Epidermal melanocyte (primary cell): Measurements from ENCODE around the gene CTNNAL1.
A peak's percentile ranks its signal among the peaks of the same experiment; 100 is the strongest.

Experiments
- DNase-seq: peaks from one replicate; pipeline ENCODE4 v3.0.0; 2011; ENCODE audit warnings: low spot score; ENCODE audit not compliant: insufficient read length

Gene CTNNAL1

GRCh38 chr9:109027176-109027575, 13.9 kb upstream of the CTNNAL1 start:
- no peak for DNase-seq

GRCh38 chr9:109026306-109026705, 13.0 kb upstream of the CTNNAL1 start:
- no peak for DNase-seq

- no peak for DNase-seq
Measured at GRCh38 chr9:109022873-109023272, 9.6 kb upstream of the CTNNAL1 start.

GRCh38 chr9:109020581-109021511, 7.5 kb upstream of the CTNNAL1 start:
- DNase-seq: no peak

GRCh38 chr9:109020113-109020512, 6.8 kb upstream of the CTNNAL1 start:
- DNase-seq: no peak

- no peak for DNase-seq
Measured at GRCh38 chr9:109019420-109019819, 6.1 kb upstream of the CTNNAL1 start.

GRCh38 chr9:109017493-109017892, 4.2 kb upstream of the CTNNAL1 start:
- DNase-seq: no peak

- DNase-seq: no peak
Measured at GRCh38 chr9:109017061-109017460, 3.8 kb upstream of the CTNNAL1 start.

- no peak for DNase-seq
Measured at GRCh38 chr9:109016132-109016531, 2.8 kb upstream of the CTNNAL1 start.

- DNase-seq: no peak
Measured at GRCh38 chr9:109014608-109015280, 1.4 kb upstream of the CTNNAL1 start.

GRCh38 chr9:109013679-109014607, 644 bp upstream of the CTNNAL1 start:
- no peak for DNase-seq

GRCh38 chr9:109012009-109012875, 1.1 kb downstream of the CTNNAL1 start:
- peak; percentile 51 for DNase-seq

- no peak for DNase-seq
Measured at GRCh38 chr9:109011231-109011671, 2.0 kb downstream of the CTNNAL1 start.

- DNase-seq: no peak
Measured at GRCh38 chr9:109010746-109011145, 2.6 kb downstream of the CTNNAL1 start.

GRCh38 chr9:109005678-109006077, 7.6 kb downstream of the CTNNAL1 start:
- no peak for DNase-seq

GRCh38 chr9:109003116-109003515, 10.2 kb downstream of the CTNNAL1 start:
- no peak for DNase-seq

GRCh38 chr9:109002141-109002540, 11.2 kb downstream of the CTNNAL1 start:
- DNase-seq: no peak

- no peak for DNase-seq
Measured at GRCh38 chr9:109001275-109001676, 12.0 kb downstream of the CTNNAL1 start.

GRCh38 chr9:108997112-108997511, 16.2 kb downstream of the CTNNAL1 start:
- DNase-seq: no peak

GRCh38 chr9:108996643-108997042, 16.7 kb downstream of the CTNNAL1 start:
- DNase-seq: no peak
